OCI-LY7 (cell line): ENCODE measurements around the gene NUCB1. TPM values are rescaled to one million over a fixed set of nuclear protein-coding genes. Genes with fewer than 3 reads are reported as not detected.
"Not testable (repeated sequence)": the region's sequence is repeated elsewhere in the genome, so short reads cannot be mapped to it uniquely, and the experiment has no call there.

ENCODE experiments used
- BruUV-seq: library from RNA; stranded (reverse); fragments of 400-500 nt; replicated peaks from 2 replicates; lab custom pipeline; 2021; lab: Mats Ljungman, UMichigan
- CTCF ChIA-PET: fragments of 300-600 bp; sonication (Branson Sonifier 250); formaldehyde crosslinking; loops from one replicate; lab custom pipeline; 2022; ENCODE audit warnings: antibody characterized with exemption; ENCODE audit not compliant: unreplicated experiment; lab: Charles Lee
- POLR2A ChIA-PET: fragments of 300-600 bp; sonication (Branson Sonifier 250); formaldehyde crosslinking; loops from one replicate; lab custom pipeline; 2022; ENCODE audit warnings: antibody characterized with exemption; lab: Charles Lee
- DNase-seq: peaks from one replicate; pipeline ENCODE4 v3.0.0-alpha.2; 2015; ENCODE audit warnings: low spot score
- H2AFZ ChIP-seq: fragments of 200-600 bp; sonication (generic), shearing (Covaris generic); 2 replicates; pipeline ENCODE4 v1.6.1; 2014; ENCODE audit warnings: mild to moderate bottlenecking, antibody characterized with exemption, low read length, moderate library complexity
- H3K27ac ChIP-seq: fragments of 200-600 bp; sonication (generic); 2 replicates; pipeline ENCODE4 v1.5.1; 2014; ENCODE audit warnings: mixed run types, low read depth, mild to moderate bottlenecking, moderate library complexity, low read length, inconsistent platforms; ENCODE audit not compliant: poor library complexity, severe bottlenecking
- H3K36me3 ChIP-seq: fragments of 200-600 bp; sonication (generic); 2 replicates; pipeline ENCODE4 v1.6.1; 2014; ENCODE audit warnings: mild to moderate bottlenecking, antibody characterized with exemption, low read length, moderate library complexity, mixed read lengths; ENCODE audit not compliant: insufficient read depth
- H3K4me1 ChIP-seq: fragments of 200-600 bp; sonication (generic); 2 replicates; pipeline ENCODE4 v1.5.1; 2014; ENCODE audit warnings: mild to moderate bottlenecking, low read length; ENCODE audit not compliant: insufficient read depth, poor library complexity, severe bottlenecking
- H3K4me2 ChIP-seq: fragments of 200-600 bp; sonication (generic); 2 replicates; pipeline ENCODE4 v1.6.1; 2014; ENCODE audit warnings: mild to moderate bottlenecking, low read length
- H3K4me3 ChIP-seq: fragments of 200-600 bp; sonication (generic); 2 replicates; pipeline ENCODE4 v1.5.1; 2014; ENCODE audit warnings: mild to moderate bottlenecking, low read depth, low read length; ENCODE audit not compliant: poor library complexity, severe bottlenecking
- H3K79me2 ChIP-seq: fragments of 200-600 bp; sonication (generic); 2 replicates; pipeline ENCODE4 v1.6.1; 2016; ENCODE audit warnings: low read depth, mild to moderate bottlenecking, low read length, moderate library complexity, mixed read lengths; ENCODE audit not compliant: insufficient read depth
- H3K9me2 ChIP-seq: fragments of 200-600 bp; sonication (generic); 2 replicates; pipeline ENCODE4 v1.6.1; 2016; ENCODE audit warnings: mild to moderate bottlenecking, low read length, mixed read lengths; ENCODE audit not compliant: insufficient read depth
- H3K9me3 ChIP-seq: fragments of 200-600 bp; sonication (generic); 2 replicates; pipeline ENCODE4 v1.6.1; 2014; ENCODE audit warnings: mild to moderate bottlenecking, mixed run types, low read length, mixed read lengths
- H4K20me1 ChIP-seq: fragments of 200-600 bp; sonication (generic); 2 replicates; pipeline ENCODE4 v1.6.1; 2014; ENCODE audit warnings: mild to moderate bottlenecking, antibody characterized with exemption, low read length, moderate library complexity, mixed read lengths; ENCODE audit not compliant: insufficient read depth
- EZH2phosphoT487 ChIP-seq: fragments of 200-600 bp; sonication (generic); IDR thresholded peaks from 2 replicates; pipeline ENCODE4 v1.6.1; 2018; ENCODE audit warnings: low read depth, borderline replicate concordance, mild to moderate bottlenecking, mixed run types, antibody characterized with exemption, low read length, moderate library complexity, mixed read lengths
- intact Hi-C: fragments of 100-400 bp; cut with micrococcal nuclease; formaldehyde crosslinking; loops from one replicate; pipeline ENCODE4 v1.10.0; 2022; ENCODE audit not compliant: unreplicated experiment
- total RNA-seq, 2 experiments: library from RNA; depleted of rRNA in 1 of 2; stranded (reverse); fragments of >200 nt in 1 of 2; shearing (Covaris generic) in 1 of 2; gene quantifications; 2 replicates each; pipeline ENCODE4 v1.2.3, GENCODE V29; 2014 to 2022
- TF ChIP-seq, protein P1 (sequence below): fragments of 200-600 bp; sonication (generic); conservative IDR thresholded peaks from 2 replicates; pipeline ENCODE4 v1.5.1; 2014; ENCODE audit warnings: mild to moderate bottlenecking, antibody characterized with exemption, low read length, moderate library complexity, mixed read lengths

The NUCB1 gene
- total RNA-seq, 2 experiments from 2014 or later, result 73.6 to 88.7 TPM

DNA sequence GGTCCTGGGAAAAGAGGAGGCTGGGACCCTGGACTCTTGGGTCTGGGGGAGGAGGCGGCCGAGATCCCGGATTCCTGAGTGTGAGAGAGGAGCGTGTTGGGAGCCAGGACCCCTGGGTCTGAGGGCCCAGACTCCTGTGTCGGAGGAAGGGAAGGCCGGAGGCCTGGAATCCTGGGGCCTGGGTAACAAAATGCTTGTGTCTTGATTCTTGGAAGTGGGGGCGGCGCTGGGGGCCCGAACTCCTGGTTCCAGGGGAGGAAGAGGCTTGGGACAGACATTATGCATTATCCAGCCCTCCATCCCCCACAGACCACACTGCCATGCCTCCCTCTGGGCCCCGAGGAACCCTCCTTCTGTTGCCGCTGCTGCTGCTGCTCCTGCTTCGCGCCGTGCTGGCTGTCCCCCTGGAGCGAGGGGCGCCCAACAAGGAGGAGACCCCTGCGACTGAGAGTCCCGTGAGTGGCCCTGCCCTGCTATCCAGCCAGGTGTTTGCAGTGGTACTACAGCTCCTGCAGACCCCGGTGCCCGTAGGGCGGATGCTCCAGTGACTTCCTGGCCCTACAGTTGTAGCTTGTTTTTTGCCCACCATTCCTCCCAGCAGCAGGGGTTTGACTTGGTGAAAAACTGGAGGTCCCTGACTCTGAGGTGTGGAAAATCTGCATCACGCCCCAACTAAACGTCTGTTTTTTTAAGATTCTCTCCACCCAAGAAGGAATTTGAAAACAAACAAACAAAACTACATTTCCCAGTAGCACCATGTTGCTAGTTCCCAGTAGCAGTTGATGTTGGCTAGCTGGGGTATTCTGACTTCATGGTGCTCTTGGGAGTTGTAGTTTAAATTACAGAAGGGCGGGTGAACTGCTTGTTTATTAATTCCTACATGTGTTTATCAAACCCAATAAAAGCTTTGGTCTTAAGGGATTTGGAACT lies 630 bp downstream of the NUCB1 start:
- TSS peak; percentile 73 for BruUV-seq
- H4K20me1 ChIP-seq, result no peaks in the 10 kb centered on the region
- H2AFZ ChIP-seq, result peak overlapping the region; percentile 12; the same call in 1 of the 2 replicates
- H3K4me1 ChIP-seq, result peaks cover 15% of the 10 kb centered on the region
- H3K4me2 ChIP-seq, result peak overlapping the region; percentile 85
- intact Hi-C loops, result no loop called here
- H3K79me2 ChIP-seq, result peaks cover 5% of the 10 kb centered on the region; the same call in 1 of the 2 replicates
- H3K9me2 ChIP-seq, result no peaks in the 10 kb centered on the region
- CTCF ChIA-PET, result interaction anchor here (0.6 to 1.0 kb wide), 2 partner anchors 15 to 51 kb away, joined by 3 to 4 read pairs; no protein-coding TSS in a partner anchor
- no peaks in the 10 kb centered on the region for H3K9me3 ChIP-seq
- no peak for TF ChIP-seq EZH2phosphoT487
- POLR2A ChIA-PET, result interaction anchor here (0.5 kb wide), 1 partner anchor 65 kb away, joined by 4 read pairs; no protein-coding TSS in a partner anchor
- peak overlapping the region; percentile 86 for H3K4me3 ChIP-seq
- peak; percentile 63 for DNase-seq
- H3K27ac ChIP-seq, result peak overlapping the region; percentile 69
- peaks cover 24% of the 10 kb centered on the region for H3K36me3 ChIP-seq

DNA sequence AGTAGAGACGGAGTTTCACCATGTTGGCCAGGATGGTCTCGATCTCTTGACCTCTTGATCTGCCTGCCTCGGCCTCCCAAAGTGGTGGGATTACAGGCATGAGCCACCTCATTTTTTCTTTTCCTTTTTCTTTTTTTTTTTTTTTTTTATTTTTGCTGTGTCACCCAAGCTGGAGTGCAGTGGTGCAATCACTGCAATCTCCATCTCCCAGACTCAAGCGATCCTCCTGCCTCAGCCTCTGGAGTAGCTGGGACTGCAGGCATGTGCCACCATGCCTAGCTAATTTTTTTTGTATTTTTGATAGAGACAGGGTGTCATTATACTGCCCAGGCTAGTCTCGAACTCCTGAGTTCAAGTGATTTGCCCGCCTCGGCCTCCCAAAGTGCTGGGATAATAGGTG lies 2.2 kb downstream of the NUCB1 start:
- DNase-seq, CTCF ChIA-PET: not testable (repeated sequence)
- POLR2A ChIA-PET, result interaction anchor here (0.7 kb wide), 1 partner anchor 49 kb away, joined by 4 read pairs; no protein-coding TSS in a partner anchor

GRCh38 chr19:48903788-48904187 lies 3.7 kb downstream of the NUCB1 start:
- H3K4me2 ChIP-seq, CTCF ChIA-PET, POLR2A ChIA-PET: not testable (repeated sequence)

More for the DNA sequence above, 2.2 kb downstream of the NUCB1 start:
- H3K27ac ChIP-seq, H3K4me2 ChIP-seq, H4K20me1 ChIP-seq, intact Hi-C loops, H3K79me2 ChIP-seq, H3K9me2 ChIP-seq, H2AFZ ChIP-seq, H3K4me3 ChIP-seq, BruUV-seq, H3K9me3 ChIP-seq: not testable (repeated sequence)
- Histone ChIP-seq H3K4me1 (peaks cover 12% of the 10 kb centered on the region), H3K36me3 (peaks cover 38% of the 10 kb centered on the region)

GRCh38 chr19:48905664-48906063 lies 5.6 kb downstream of the NUCB1 start:
- no peak for TF ChIP-seq EZH2phosphoT487
- TF ChIP-seq, protein P1, sequence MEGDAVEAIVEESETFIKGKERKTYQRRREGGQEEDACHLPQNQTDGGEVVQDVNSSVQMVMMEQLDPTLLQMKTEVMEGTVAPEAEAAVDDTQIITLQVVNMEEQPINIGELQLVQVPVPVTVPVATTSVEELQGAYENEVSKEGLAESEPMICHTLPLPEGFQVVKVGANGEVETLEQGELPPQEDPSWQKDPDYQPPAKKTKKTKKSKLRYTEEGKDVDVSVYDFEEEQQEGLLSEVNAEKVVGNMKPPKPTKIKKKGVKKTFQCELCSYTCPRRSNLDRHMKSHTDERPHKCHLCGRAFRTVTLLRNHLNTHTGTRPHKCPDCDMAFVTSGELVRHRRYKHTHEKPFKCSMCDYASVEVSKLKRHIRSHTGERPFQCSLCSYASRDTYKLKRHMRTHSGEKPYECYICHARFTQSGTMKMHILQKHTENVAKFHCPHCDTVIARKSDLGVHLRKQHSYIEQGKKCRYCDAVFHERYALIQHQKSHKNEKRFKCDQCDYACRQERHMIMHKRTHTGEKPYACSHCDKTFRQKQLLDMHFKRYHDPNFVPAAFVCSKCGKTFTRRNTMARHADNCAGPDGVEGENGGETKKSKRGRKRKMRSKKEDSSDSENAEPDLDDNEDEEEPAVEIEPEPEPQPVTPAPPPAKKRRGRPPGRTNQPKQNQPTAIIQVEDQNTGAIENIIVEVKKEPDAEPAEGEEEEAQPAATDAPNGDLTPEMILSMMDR, result no peak
- Histone ChIP-seq H3K79me2 (peaks cover under 1% of the 10 kb centered on the region; the same call in 1 of the 2 replicates), H3K9me2 (no peaks in the 10 kb centered on the region), H3K27ac (no peak overlapping the region), H2AFZ (no peak overlapping the region), H4K20me1 (no peaks in the 10 kb centered on the region), H3K36me3 (peaks cover 70% of the 10 kb centered on the region), H3K4me1 (peaks cover 12% of the 10 kb centered on the region), H3K4me3 (no peak overlapping the region), H3K4me2 (no peak overlapping the region), H3K9me3 (no peaks in the 10 kb centered on the region)
- ChIA-PET POLR2A (interaction anchor here (0.6 kb wide), 2 partner anchors 40 to 49 kb away, joined by 3 to 5 read pairs; partner anchors contain the start of gene BAX), CTCF (no interaction called here)
- BruUV-seq, result no TSS peak
- DNase-seq, result no peak
- intact Hi-C loops, result no loop called here

More at GRCh38 chr19:48903788-48904187, 3.7 kb downstream of the NUCB1 start:
- intact Hi-C loops, H2AFZ ChIP-seq, H3K27ac ChIP-seq, BruUV-seq, H3K9me3 ChIP-seq, H4K20me1 ChIP-seq, H3K79me2 ChIP-seq, H3K9me2 ChIP-seq, DNase-seq, H3K4me3 ChIP-seq: not testable (repeated sequence)
- peaks cover 52% of the 10 kb centered on the region for H3K36me3 ChIP-seq
- peaks cover 12% of the 10 kb centered on the region for H3K4me1 ChIP-seq
